Sigmoid colon (tissue), 4 donors: ENCODE results near the gene SDR9C7.
"Not testable (repeated sequence)": the region's sequence is repeated elsewhere in the genome, so short reads cannot be mapped to it uniquely, and the experiment has no call there.

ENCODE experiments used
- CTCF ChIP-seq, 4 experiments: fragments of 450-650 bp in 3 of 4; fragments of 200-600 bp in 1 of 4; IDR thresholded peaks; one replicate each; pipeline ENCODE4 v1.5.1; 2016 to 2019; ENCODE audit warnings: antibody characterized with exemption in 4 of 4, mild to moderate bottlenecking in 3 of 4, moderate library complexity in 2 of 4
- EP300 ChIP-seq, 4 donors: sonication (generic); formaldehyde crosslinking; IDR thresholded peaks; one replicate each; pipeline ENCODE4 v1.6.1; 2017; ENCODE audit warnings: antibody characterized with exemption in 4 of 4
- POLR2A ChIP-seq, 2 donors: fragments of 450-650 bp; IDR thresholded peaks; one replicate each; pipeline ENCODE4 v1.6.1; 2016; ENCODE audit warnings: antibody characterized with exemption in 2 of 2, mild to moderate bottlenecking in 2 of 2, moderate library complexity in 2 of 2
- POLR2AphosphoS5 ChIP-seq, 4 donors: sonication (generic); formaldehyde crosslinking; IDR thresholded peaks; one replicate each; pipeline ENCODE4 v1.6.1; 2017; ENCODE audit warnings: antibody characterized with exemption in 4 of 4

DNA sequence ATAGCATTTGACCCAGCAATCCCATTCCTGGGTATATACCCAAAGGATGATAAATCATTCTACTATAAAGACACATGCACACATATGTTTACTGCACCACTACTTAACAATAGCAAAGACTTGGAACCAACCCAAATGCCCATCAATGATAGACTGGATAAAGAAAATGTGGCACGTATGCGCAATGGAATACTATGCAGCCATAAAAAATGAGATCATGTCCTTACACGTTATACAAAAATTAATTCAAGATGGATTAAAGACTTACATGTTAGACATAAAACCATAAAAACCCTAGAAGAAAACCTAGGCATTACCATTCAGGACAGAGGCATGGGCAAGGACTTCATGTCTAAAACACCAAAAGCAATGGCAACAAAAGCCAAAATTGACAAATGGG lies 16.1 kb downstream of the SDR9C7 start:
- TF ChIP-seq EP300, POLR2A, CTCF, POLR2AphosphoS5 (IDR thresholded peaks at IDR 0.05): not testable (repeated sequence)
